ENCODE data around the gene CYP4F22. TPM values are rescaled to one million over a fixed set of nuclear protein-coding genes. Genes with fewer than 3 reads are reported as not detected.
"Not testable (repeated sequence)": the region's sequence is repeated elsewhere in the genome, so short reads cannot be mapped to it uniquely, and the experiment has no call there.

The CYP4F22 gene
- total RNA-seq, 1 donor from 2014 or later = not detected

DNA sequence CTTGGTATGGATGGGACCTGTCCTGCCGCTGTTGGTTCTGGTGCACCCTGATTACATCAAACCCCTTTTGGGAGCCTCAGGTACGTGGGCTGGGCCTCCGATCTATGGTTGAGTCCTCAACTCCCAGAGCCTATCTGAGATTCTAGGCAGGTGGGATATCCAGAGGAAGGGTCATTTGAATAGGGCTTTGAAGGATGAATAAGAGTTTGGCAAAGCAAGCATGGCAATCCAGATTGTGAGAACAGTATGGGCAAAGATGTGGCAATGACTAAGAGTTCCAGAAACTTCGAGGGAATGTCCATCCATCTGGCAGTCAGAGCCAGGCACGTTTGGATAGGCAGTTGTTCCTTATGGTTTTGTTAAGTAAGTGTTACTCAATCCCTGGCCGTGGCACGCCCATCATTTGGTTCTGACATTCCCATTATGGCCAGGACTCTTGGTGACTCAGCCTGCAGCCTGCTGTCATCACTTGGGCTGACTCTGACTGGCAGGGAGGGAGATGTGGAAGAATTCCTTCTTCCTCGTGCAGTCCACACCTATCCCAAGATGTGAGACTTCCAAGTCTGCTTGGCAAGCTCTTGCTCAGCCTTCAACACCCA, 21.5 kb downstream of the CYP4F22 start:
- no peak for DNase-seq (ENCODE audit: extremely low spot score, unreplicated experiment)
- no peaks in the 10 kb centered on the region for H3K36me3 Mint-ChIP-seq (ENCODE audit: unreplicated experiment)
- no peaks in the 10 kb centered on the region for H3K4me1 Mint-ChIP-seq (ENCODE audit: unreplicated experiment)
- no peak overlapping the region for H3K27ac Mint-ChIP-seq (ENCODE audit: unreplicated experiment)
- H3K27me3 Mint-ChIP-seq (ENCODE audit: unreplicated experiment) = no peaks in the 10 kb centered on the region
- H3K4me3 Mint-ChIP-seq (ENCODE audit: unreplicated experiment) = no peak overlapping the region
- H3K9me3 Mint-ChIP-seq (ENCODE audit: unreplicated experiment) = no peaks in the 10 kb centered on the region
- TF ChIP-seq, protein P1, sequence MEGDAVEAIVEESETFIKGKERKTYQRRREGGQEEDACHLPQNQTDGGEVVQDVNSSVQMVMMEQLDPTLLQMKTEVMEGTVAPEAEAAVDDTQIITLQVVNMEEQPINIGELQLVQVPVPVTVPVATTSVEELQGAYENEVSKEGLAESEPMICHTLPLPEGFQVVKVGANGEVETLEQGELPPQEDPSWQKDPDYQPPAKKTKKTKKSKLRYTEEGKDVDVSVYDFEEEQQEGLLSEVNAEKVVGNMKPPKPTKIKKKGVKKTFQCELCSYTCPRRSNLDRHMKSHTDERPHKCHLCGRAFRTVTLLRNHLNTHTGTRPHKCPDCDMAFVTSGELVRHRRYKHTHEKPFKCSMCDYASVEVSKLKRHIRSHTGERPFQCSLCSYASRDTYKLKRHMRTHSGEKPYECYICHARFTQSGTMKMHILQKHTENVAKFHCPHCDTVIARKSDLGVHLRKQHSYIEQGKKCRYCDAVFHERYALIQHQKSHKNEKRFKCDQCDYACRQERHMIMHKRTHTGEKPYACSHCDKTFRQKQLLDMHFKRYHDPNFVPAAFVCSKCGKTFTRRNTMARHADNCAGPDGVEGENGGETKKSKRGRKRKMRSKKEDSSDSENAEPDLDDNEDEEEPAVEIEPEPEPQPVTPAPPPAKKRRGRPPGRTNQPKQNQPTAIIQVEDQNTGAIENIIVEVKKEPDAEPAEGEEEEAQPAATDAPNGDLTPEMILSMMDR (IDR thresholded peaks at IDR 0.05) = no peak

DNA sequence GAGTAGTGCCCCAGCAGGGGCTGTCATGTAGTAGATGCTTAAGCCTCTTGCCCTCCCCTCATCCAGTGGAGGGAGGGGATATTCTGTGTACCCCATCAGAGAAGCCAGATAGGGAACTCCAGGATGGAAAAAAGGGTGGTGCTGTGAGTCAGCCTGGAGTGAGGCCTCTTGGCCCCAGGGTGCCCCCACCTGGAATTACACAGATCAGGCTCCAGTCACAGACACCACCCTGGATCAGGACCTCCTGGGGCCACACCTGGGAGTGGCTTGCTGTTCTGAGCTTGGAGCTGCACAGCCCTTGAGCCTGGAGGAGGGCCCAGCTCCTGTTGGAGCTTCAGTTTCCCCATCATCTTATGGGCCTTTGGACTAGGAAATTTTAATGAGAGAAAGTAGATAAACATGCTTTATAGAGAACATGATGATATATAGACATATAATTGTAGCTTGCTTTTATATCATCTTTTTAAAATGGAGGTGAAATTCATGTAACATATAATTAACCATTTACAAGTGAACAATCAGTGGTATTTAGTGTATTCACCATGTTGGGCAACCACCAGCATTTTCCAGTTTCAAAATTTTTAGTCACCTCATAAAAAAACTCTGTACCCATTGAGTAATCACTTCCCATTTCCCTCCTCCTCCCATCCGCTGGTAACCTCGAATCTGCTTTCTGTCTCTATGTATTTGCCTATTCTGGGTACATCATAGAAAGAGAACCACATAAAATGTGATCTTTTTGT, 24.6 kb downstream of the CYP4F22 start:
- Mint-ChIP-seq H3K4me3 (ENCODE audit: unreplicated experiment) (no peak overlapping the region), H3K36me3 (ENCODE audit: unreplicated experiment) (no peaks in the 10 kb centered on the region), H3K27me3 (ENCODE audit: unreplicated experiment) (no peaks in the 10 kb centered on the region), H3K9me3 (ENCODE audit: unreplicated experiment) (no peaks in the 10 kb centered on the region), H3K27ac (ENCODE audit: unreplicated experiment) (no peak overlapping the region), H3K4me1 (ENCODE audit: unreplicated experiment) (no peaks in the 10 kb centered on the region)
- DNase-seq (ENCODE audit: extremely low spot score, unreplicated experiment) = no peak
- TF ChIP-seq, protein P1 (IDR thresholded peaks at IDR 0.05) = no peak

DNA sequence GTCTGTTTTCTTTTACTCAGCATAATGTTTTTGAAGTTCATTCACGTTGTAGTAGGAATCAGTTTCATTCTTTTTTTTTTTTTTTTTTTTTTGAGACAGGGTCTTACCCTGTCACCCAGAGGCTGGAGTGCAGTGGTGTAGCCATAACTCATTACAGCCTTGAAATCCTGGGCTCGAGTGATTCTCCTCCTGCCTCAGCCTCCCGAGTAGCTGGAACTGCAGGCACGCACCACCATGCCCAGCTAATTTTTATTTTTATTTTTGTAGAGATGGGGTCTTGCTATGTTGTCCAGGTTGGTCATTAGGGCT, 25.2 kb downstream of the CYP4F22 start:
- DNase-seq (ENCODE audit: extremely low spot score, unreplicated experiment); H3K27me3 Mint-ChIP-seq (ENCODE audit: unreplicated experiment); H3K4me3 Mint-ChIP-seq (ENCODE audit: unreplicated experiment); H3K36me3 Mint-ChIP-seq (ENCODE audit: unreplicated experiment); H3K27ac Mint-ChIP-seq (ENCODE audit: unreplicated experiment); H3K9me3 Mint-ChIP-seq (ENCODE audit: unreplicated experiment); H3K4me1 Mint-ChIP-seq (ENCODE audit: unreplicated experiment): not testable (repeated sequence)

DNA sequence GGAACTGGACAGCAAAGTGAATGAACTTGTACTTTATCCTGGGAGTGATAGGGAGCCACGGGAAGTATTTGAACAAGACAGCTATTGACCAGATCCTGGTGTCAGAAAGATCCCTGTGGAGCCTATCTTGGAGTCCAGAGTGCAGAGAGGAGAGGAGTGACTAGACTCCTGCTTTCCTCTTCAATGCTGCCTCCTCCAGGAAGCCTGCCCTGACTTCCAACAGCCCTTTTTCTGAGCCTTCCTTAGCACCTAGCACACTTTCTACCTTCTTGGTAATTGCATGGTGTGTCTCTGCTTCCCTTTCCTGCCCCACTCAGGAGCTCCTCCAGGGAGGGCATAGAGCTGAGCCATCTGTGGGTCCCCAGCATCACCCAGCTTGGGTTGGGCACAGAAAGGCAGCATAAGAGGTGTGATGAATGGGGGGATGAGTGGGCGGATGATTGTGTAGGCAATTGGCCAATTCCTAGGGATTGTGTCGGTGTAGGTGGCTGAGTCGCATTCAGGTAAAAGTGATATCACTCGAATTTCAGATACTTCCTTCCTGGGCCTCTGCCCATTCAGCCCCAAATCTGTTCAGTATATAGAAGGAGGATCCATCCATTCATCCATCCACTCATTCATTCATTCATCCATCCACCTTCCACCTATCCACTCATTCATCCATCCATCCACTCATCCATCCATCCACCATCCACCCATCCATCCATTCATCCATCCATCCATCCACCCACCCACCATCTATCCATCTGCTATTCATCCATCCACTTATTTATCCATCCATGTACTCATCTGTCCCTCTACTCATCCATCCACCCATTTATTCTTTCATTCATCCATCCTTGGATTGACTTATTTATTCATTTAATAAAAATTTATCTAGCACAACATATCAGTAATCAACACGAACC, 26.9 kb downstream of the CYP4F22 start:
- H3K4me3 Mint-ChIP-seq (ENCODE audit: unreplicated experiment) = no peak overlapping the region

DNA sequence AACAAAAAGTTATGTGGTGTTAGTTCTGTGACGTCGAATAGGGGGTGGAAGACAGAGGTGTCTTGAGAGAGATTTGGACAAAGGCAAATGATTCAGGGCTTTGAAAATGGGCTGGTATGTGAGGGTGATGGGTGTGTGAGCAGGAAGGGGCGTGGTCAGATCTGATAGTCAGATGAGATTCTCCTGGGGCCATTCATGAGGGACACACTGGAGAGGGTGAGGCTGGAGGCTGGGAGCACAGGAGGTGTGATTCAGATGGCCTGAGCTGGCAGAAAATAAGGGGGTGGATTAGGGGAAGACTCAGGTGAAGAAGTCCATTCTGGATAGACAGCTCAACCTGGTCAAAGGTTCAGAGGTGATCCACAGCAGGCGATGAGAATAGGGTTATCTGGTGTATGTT, 28.0 kb downstream of the CYP4F22 start:
- Mint-ChIP-seq H3K27ac (ENCODE audit: unreplicated experiment) (no peak overlapping the region), H3K9me3 (ENCODE audit: unreplicated experiment) (peaks cover 12% of the 10 kb centered on the region), H3K4me3 (ENCODE audit: unreplicated experiment) (no peak overlapping the region), H3K27me3 (ENCODE audit: unreplicated experiment) (no peaks in the 10 kb centered on the region), H3K36me3 (ENCODE audit: unreplicated experiment) (no peaks in the 10 kb centered on the region), H3K4me1 (ENCODE audit: unreplicated experiment) (no peaks in the 10 kb centered on the region)
- DNase-seq (ENCODE audit: extremely low spot score, unreplicated experiment) = no peak
- TF ChIP-seq, protein P1 (IDR thresholded peaks at IDR 0.05) = no peak

More for the DNA sequence above, 26.9 kb downstream of the CYP4F22 start:
- Mint-ChIP-seq H3K4me1 (ENCODE audit: unreplicated experiment) (no peaks in the 10 kb centered on the region), H3K36me3 (ENCODE audit: unreplicated experiment) (no peaks in the 10 kb centered on the region), H3K27me3 (ENCODE audit: unreplicated experiment) (no peaks in the 10 kb centered on the region), H3K9me3 (ENCODE audit: unreplicated experiment) (peaks cover 12% of the 10 kb centered on the region), H3K27ac (ENCODE audit: unreplicated experiment) (no peak overlapping the region)
- no peak for DNase-seq (ENCODE audit: extremely low spot score, unreplicated experiment)
- TF ChIP-seq, protein P1 (IDR thresholded peaks at IDR 0.05) = no peak

All from osteocyte (in vitro differentiated cells).